HG03135 (cell line): Measurements from ENCODE around the gene NFU1.

ENCODE experiments used
- ATAC-seq: cut with Tn5 transposase; IDR thresholded peaks from one replicate; pipeline ENCODE4 v1.9.1; 2021; ENCODE audit warnings: mild to moderate bottlenecking, moderate library complexity; ENCODE audit not compliant: unreplicated experiment

Gene NFU1

DNA sequence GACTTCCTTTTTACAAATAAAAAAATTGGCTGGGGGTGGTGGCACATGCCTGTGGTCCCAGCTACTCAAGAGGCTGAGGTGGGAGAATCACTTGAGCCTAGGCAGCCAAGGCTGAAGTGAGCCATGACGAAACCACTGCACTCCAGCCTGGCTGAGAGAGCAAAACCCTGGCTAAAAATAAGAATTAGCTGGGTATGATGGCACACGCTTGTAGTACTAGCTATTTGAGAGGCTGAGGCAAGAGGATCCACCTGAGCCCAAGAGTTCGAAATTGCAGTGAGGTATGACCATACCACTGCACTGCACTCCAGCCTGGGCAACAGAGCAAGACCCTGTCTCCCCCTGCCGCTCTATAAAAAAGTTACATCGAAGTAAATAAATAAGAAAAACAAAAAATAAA lies 83.9 kb downstream of the NFU1 start:
- no peak for ATAC-seq

DNA sequence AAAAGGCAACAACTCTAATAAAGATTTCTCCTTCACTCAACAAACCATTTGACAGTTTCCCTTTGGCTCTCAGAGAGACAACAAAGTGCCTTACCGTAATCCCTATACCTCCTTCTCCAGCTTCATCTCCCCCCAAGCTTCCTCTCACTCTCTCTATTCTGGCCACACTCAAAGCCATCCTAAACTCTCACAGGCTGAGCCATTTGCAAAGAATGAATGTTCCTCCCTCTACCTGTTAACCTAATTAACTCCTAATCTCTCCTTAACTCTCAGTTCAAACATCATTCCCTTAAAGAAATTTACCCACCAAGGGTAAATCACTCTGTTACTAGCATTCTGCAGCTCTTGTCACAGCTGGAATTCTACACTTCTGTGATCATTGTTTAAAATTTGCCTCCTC lies 88.5 kb downstream of the NFU1 start:
- ATAC-seq = no peak
